Measurements from ENCODE around the gene HEATR5B. TPM values are rescaled to one million over a fixed set of nuclear protein-coding genes. Genes with fewer than 3 reads are reported as not detected.

The HEATR5B gene
- total RNA-seq, 2 experiments from 2014 or later, result 24.0 to 24.3 TPM

Other genes with a start within 250 kb of the HEATR5B start
- 10 to 100 TPM; 32.2 to 35.0 TPM for gene STRN, start 117.8 kb downstream of the HEATR5B start, total RNA-seq
- 10 to 100 TPM; 10.3 to 12.1 TPM for gene GPATCH11, start 146 bp upstream of the HEATR5B start, total RNA-seq
- gene EIF2AK2, start 72.6 kb upstream of the HEATR5B start, total RNA-seq, result 100 to 1,000 TPM; 101 to 121 TPM
- gene SULT6B1, start 104.3 kb upstream of the HEATR5B start, total RNA-seq, result not detected
- 10 to 100 TPM; 38.1 to 41.8 TPM for gene CEBPZOS, start 112.1 kb upstream of the HEATR5B start, total RNA-seq
- 10 to 100 TPM; 63.7 to 66.5 TPM for gene CEBPZ, start 147.2 kb upstream of the HEATR5B start, total RNA-seq
- gene NDUFAF7, start 147.3 kb upstream of the HEATR5B start, total RNA-seq, result 10 to 100 TPM; 24.4 to 24.7 TPM
- 10 to 100 TPM; 25.0 to 31.3 TPM for gene PRKD3, start 240.5 kb upstream of the HEATR5B start, total RNA-seq